ENCODE measurements around the gene AMER1.
"Not testable (repeated sequence)": the region's sequence is repeated elsewhere in the genome, so short reads cannot be mapped to it uniquely, and the experiment has no call there.

Gene AMER1

GRCh38 chrX:64218023-64218422, 12.5 kb upstream of the AMER1 start:
- H3K36me3 ChIP-seq (ENCODE audit: control insufficient read depth, low read length), result no peaks in the 10 kb centered on the region
- H3K27ac ChIP-seq (ENCODE audit: low read depth, low read length), result no peak overlapping the region
- H3K4me3 ChIP-seq (ENCODE audit: low read length), result no peak overlapping the region
- no peaks in the 10 kb centered on the region for H3F3A ChIP-seq (ENCODE audit: control insufficient read depth, insufficient read depth)
- H3K27me3 ChIP-seq (ENCODE audit: control insufficient read depth, low read length), result no peaks in the 10 kb centered on the region
- H3K9me2 ChIP-seq (replicated peaks; ENCODE audit: control insufficient read depth, low read length), result no peaks in the 10 kb centered on the region
- no peaks in the 10 kb centered on the region for H3K79me2 ChIP-seq (ENCODE audit: control insufficient read depth, low read length)
- no peak overlapping the region for H3K4me2 ChIP-seq (ENCODE audit: low read length)
- no peaks in the 10 kb centered on the region for H3K4me1 ChIP-seq (ENCODE audit: control insufficient read depth, low read length)
- TF ChIP-seq EZH2phosphoT487 (IDR thresholded peaks at IDR 0.05; ENCODE audit: borderline replicate concordance, low read length), result no peak
- no peak for TF ChIP-seq CTCF (IDR thresholded peaks at IDR 0.05; ENCODE audit: low read depth, low read length, poor library complexity, severe bottlenecking)
- H3K9me3 ChIP-seq (ENCODE audit: control insufficient read depth, insufficient read depth, low read length), result no peaks in the 10 kb centered on the region
- no peaks in the 10 kb centered on the region for H4K20me1 ChIP-seq (ENCODE audit: control insufficient read depth, insufficient read depth, low read depth, low read length)

GRCh38 chrX:64213989-64214388, 8.5 kb upstream of the AMER1 start:
- H4K20me1 ChIP-seq (ENCODE audit: control insufficient read depth, insufficient read depth, low read depth, low read length); H3K4me1 ChIP-seq (ENCODE audit: control insufficient read depth, low read length); H3K4me2 ChIP-seq (ENCODE audit: low read length); H3F3A ChIP-seq (ENCODE audit: control insufficient read depth, insufficient read depth); H3K27ac ChIP-seq (ENCODE audit: low read depth, low read length); H3K9me3 ChIP-seq (ENCODE audit: control insufficient read depth, insufficient read depth, low read length); H3K36me3 ChIP-seq (ENCODE audit: control insufficient read depth, low read length); H3K79me2 ChIP-seq (ENCODE audit: control insufficient read depth, low read length); H3K4me3 ChIP-seq (ENCODE audit: low read length); H3K27me3 ChIP-seq (ENCODE audit: control insufficient read depth, low read length); H3K9me2 ChIP-seq (replicated peaks; ENCODE audit: control insufficient read depth, low read length): not testable (repeated sequence)

GRCh38 chrX:64206556-64207162, 1.2 kb upstream of the AMER1 start:
- Histone ChIP-seq H3K27me3 (ENCODE audit: control insufficient read depth, low read length) (no peaks in the 10 kb centered on the region), H3K4me1 (ENCODE audit: control insufficient read depth, low read length) (peaks cover 11% of the 10 kb centered on the region), H3K9me2 (replicated peaks; ENCODE audit: control insufficient read depth, low read length) (no peaks in the 10 kb centered on the region), H3K79me2 (ENCODE audit: control insufficient read depth, low read length) (0 out of 2 replicates have a peak, but pooled peaks cover 2% of the 10 kb centered on the region), H3K4me2 (ENCODE audit: low read length) (peak overlapping the region; percentile 81), H3F3A (ENCODE audit: control insufficient read depth, insufficient read depth) (no peaks in the 10 kb centered on the region), H4K20me1 (ENCODE audit: control insufficient read depth, insufficient read depth, low read depth, low read length) (no peaks in the 10 kb centered on the region), H3K9me3 (ENCODE audit: control insufficient read depth, insufficient read depth, low read length) (no peaks in the 10 kb centered on the region), H3K4me3 (ENCODE audit: low read length) (peak overlapping the region; percentile 81), H3K27ac (ENCODE audit: low read depth, low read length) (no peak overlapping the region), H3K36me3 (ENCODE audit: control insufficient read depth, low read length) (no peaks in the 10 kb centered on the region)
- TF ChIP-seq CTCF (IDR thresholded peaks at IDR 0.05; ENCODE audit: low read depth, low read length, poor library complexity, severe bottlenecking), result no peak
- TF ChIP-seq EZH2phosphoT487 (IDR thresholded peaks at IDR 0.05; ENCODE audit: borderline replicate concordance, low read length), result no peak

- TF ChIP-seq EZH2phosphoT487 (IDR thresholded peaks at IDR 0.05; ENCODE audit: borderline replicate concordance, low read length) (no peak), CTCF (IDR thresholded peaks at IDR 0.05; ENCODE audit: low read depth, low read length, poor library complexity, severe bottlenecking) (peak; percentile 15)
- H3K36me3 ChIP-seq (ENCODE audit: control insufficient read depth, low read length), result no peaks in the 10 kb centered on the region
- peak overlapping the region; percentile 81 for H3K4me2 ChIP-seq (ENCODE audit: low read length)
- H3K9me2 ChIP-seq (replicated peaks; ENCODE audit: control insufficient read depth, low read length), result no peaks in the 10 kb centered on the region
- H3K79me2 ChIP-seq (ENCODE audit: control insufficient read depth, low read length), result 0 out of 2 replicates have a peak, but pooled peaks cover 2% of the 10 kb centered on the region
- H4K20me1 ChIP-seq (ENCODE audit: control insufficient read depth, insufficient read depth, low read depth, low read length), result no peaks in the 10 kb centered on the region
- no peaks in the 10 kb centered on the region for H3K27me3 ChIP-seq (ENCODE audit: control insufficient read depth, low read length)
- peak overlapping the region; percentile 81 for H3K4me3 ChIP-seq (ENCODE audit: low read length)
- peak overlapping the region; percentile 18; the same call in 1 of the 2 replicates for H3K27ac ChIP-seq (ENCODE audit: low read depth, low read length)
- H3F3A ChIP-seq (ENCODE audit: control insufficient read depth, insufficient read depth), result no peaks in the 10 kb centered on the region
- no peaks in the 10 kb centered on the region for H3K9me3 ChIP-seq (ENCODE audit: control insufficient read depth, insufficient read depth, low read length)
- peaks cover 11% of the 10 kb centered on the region for H3K4me1 ChIP-seq (ENCODE audit: control insufficient read depth, low read length)
Measured at GRCh38 chrX:64205735-64206501, 410 bp upstream of the AMER1 start.

All from DOHH2 (cell line).